Tibial nerve (tissue), 4 donors: ENCODE results near the gene MBD2.

Source experiments
- EP300 ChIP-seq, 2 donors: sonication (generic); formaldehyde crosslinking; IDR thresholded peaks; one replicate each; pipeline ENCODE4 v1.6.1; 2017; ENCODE audit warnings: antibody characterized with exemption in 2 of 2, mild to moderate bottlenecking in 1 of 2
- POLR2A ChIP-seq, 2 donors: fragments of 450-650 bp; IDR thresholded peaks; one replicate each; pipeline ENCODE4 v1.6.1; 2017; ENCODE audit warnings: antibody characterized with exemption in 2 of 2, mild to moderate bottlenecking in 2 of 2, moderate library complexity in 2 of 2
- TF ChIP-seq, protein P1 (sequence below), 5 experiments: fragments of 200-600 bp in 3 of 5; fragments of 450-650 bp in 2 of 5; sonication (generic) in 3 of 5; IDR thresholded peaks; one replicate each; pipeline ENCODE4 v1.5.1; 2016 to 2019; ENCODE audit warnings: antibody characterized with exemption in 5 of 5, mild to moderate bottlenecking in 3 of 5, moderate library complexity in 2 of 5

DNA sequence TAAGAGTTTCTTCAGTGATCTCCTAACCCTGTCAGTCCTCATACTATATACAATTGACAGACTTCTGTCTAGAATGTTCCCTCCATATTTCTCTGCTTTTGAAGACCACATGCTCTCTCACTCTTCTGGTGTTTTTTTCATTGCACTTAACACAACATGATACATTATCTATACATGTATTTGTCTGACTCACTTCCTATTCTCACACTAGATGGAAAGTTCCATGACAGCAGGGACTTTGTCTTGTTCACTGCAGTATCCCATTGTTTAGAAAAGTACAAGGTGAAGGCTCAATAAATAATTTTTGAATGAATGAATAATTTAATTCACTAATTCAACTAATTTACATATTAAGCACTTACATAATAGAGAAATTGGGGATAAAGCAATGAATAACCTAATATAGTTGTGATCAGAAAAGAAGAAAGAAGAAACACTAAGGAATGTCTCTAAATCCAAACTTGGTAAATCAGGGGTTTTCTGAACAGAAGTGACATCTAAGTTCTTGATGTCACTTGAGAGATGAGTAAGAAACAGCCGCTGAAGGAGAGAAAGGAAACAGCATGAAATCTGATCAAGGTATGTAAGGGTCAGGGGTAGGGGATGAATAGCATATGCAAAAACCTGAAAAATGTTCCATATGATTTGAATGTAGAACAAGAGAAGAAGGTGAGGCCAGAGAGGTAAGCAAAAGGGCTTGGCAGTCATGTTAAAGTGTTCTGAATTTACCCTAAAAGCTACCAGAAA lies 42.4 kb downstream of the MBD2 start:
- TF ChIP-seq, protein P1, sequence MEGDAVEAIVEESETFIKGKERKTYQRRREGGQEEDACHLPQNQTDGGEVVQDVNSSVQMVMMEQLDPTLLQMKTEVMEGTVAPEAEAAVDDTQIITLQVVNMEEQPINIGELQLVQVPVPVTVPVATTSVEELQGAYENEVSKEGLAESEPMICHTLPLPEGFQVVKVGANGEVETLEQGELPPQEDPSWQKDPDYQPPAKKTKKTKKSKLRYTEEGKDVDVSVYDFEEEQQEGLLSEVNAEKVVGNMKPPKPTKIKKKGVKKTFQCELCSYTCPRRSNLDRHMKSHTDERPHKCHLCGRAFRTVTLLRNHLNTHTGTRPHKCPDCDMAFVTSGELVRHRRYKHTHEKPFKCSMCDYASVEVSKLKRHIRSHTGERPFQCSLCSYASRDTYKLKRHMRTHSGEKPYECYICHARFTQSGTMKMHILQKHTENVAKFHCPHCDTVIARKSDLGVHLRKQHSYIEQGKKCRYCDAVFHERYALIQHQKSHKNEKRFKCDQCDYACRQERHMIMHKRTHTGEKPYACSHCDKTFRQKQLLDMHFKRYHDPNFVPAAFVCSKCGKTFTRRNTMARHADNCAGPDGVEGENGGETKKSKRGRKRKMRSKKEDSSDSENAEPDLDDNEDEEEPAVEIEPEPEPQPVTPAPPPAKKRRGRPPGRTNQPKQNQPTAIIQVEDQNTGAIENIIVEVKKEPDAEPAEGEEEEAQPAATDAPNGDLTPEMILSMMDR (IDR thresholded peaks at IDR 0.05), result no peak
- no peak for TF ChIP-seq POLR2A (IDR thresholded peaks at IDR 0.05)
- TF ChIP-seq EP300 (IDR thresholded peaks at IDR 0.05), result no peak
